ENCODE results near the gene SMIM33.
"Not testable (repeated sequence)": the region's sequence is repeated elsewhere in the genome, so short reads cannot be mapped to it uniquely, and the experiment has no call there.

Gene SMIM33
- total RNA-seq, result 0.19 to 0.60 (median 0.25) reads per million in 3 experiments

GRCh38 chr5:139470821-139471300, at the start of gene SMIM33:
Gene SMIM33 (plus strand): TSS chr5:139471004. CDS start chr5:139471122, 118 bp downstream.
- peak; percentile 49 for DNase-seq

GRCh38 chr5:139422307-139422893, 48.4 kb upstream of the SMIM33 start:
- peak; percentile 73 for DNase-seq

GRCh38 chr5:139425497-139425896, 45.3 kb upstream of the SMIM33 start:
- no peak for DNase-seq

- DNase-seq, result no peak
Observed at GRCh38 chr5:139426203-139426885, 44.5 kb upstream of the SMIM33 start.

GRCh38 chr5:139430015-139430414, 40.8 kb upstream of the SMIM33 start:
- DNase-seq, result no peak

GRCh38 chr5:139431706-139432105, 39.1 kb upstream of the SMIM33 start:
- DNase-seq, result no peak

- no peak for DNase-seq
Observed at GRCh38 chr5:139435676-139436075, 35.1 kb upstream of the SMIM33 start.

GRCh38 chr5:139438707-139439012, 32.1 kb upstream of the SMIM33 start:
- no peak for DNase-seq

- peak; percentile 83 for DNase-seq
Observed at GRCh38 chr5:139439013-139439903, 31.5 kb upstream of the SMIM33 start, which contains the start of gene DNAJC18. Gene DNAJC18 (minus strand): TSS chr5:139439525. CDS start chr5:139439445, 80 bp downstream.

GRCh38 chr5:139440416-139440815, 30.4 kb upstream of the SMIM33 start:
- DNase-seq, result not testable (repeated sequence)

GRCh38 chr5:139443831-139444453, 26.9 kb upstream of the SMIM33 start:
- DNase-seq, result peak; percentile 63

- no peak for DNase-seq
Observed at GRCh38 chr5:139445325-139446170, 25.3 kb upstream of the SMIM33 start.

GRCh38 chr5:139446956-139447779, 23.6 kb upstream of the SMIM33 start:
- no peak for DNase-seq

GRCh38 chr5:139451176-139451575, 19.6 kb upstream of the SMIM33 start:
- DNase-seq, result no peak

GRCh38 chr5:139451878-139452660, 18.7 kb upstream of the SMIM33 start:
- no peak for DNase-seq

GRCh38 chr5:139453683-139454567, 16.9 kb upstream of the SMIM33 start:
- no peak for DNase-seq

- no peak for DNase-seq
Observed at GRCh38 chr5:139454568-139455290, 16.1 kb upstream of the SMIM33 start.

GRCh38 chr5:139456776-139457175, 14.0 kb upstream of the SMIM33 start:
- no peak for DNase-seq

Measured in central memory CD4-positive, alpha-beta T cell (primary cell).